Neural progenitor cell (in vitro differentiated cells): ENCODE data around the gene OSGEPL1.

Experiments used
- CTCF ChIP-seq: fragments of 200-600 bp; sonication (generic); IDR thresholded peaks from 2 replicates; pipeline ENCODE4 v1.5.1; 2017; ENCODE audit warnings: antibody characterized with exemption, mild to moderate bottlenecking
- EZH2phosphoT487 ChIP-seq: fragments of 200-600 bp; sonication (generic); IDR thresholded peaks from 2 replicates; pipeline ENCODE4 v1.6.1; 2017; ENCODE audit warnings: antibody characterized with exemption

- TF ChIP-seq CTCF (no peak), EZH2phosphoT487 (no peak)
Observed at GRCh38 chr2:189723192-189723591, 39.4 kb downstream of the OSGEPL1 start.
